ENCODE results near the gene PSMB2.

DNA sequence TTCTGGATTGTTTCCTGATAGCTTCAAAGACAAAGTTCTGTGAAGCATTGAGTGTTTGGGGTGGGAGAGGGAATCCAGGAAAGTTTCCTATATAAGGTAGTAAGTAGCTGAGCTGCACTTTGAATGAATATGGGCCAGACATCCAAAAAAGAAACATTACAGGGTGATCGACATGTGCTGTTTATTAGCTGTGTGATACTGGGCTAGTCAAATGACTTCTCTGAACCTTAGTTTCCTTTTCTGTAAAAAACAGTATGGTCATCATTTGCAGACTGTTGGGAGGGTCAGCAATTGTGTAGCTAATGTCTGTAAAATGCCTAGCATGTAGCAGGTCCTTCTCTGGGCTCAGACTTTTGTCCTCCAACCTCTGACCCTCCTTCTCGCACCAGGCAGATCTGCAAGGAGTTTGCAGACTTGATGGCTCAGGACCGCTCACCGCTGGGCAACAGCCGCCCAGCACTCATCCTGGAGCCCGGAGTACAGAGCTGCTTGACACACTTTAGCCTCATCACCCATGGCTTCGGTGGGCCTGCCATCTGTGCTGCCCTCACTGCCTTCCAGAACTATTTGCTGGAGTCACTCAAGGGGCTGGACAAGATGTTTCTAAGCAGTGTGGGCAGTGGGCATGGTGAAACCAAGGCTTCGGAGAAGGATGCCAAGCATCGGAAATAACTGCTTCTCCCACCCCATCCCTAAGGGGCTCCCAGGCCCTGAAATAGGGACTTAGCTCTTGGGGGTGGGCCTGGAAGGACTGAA lies 47.1 kb downstream of the PSMB2 start:
- TF ChIP-seq, protein P1, sequence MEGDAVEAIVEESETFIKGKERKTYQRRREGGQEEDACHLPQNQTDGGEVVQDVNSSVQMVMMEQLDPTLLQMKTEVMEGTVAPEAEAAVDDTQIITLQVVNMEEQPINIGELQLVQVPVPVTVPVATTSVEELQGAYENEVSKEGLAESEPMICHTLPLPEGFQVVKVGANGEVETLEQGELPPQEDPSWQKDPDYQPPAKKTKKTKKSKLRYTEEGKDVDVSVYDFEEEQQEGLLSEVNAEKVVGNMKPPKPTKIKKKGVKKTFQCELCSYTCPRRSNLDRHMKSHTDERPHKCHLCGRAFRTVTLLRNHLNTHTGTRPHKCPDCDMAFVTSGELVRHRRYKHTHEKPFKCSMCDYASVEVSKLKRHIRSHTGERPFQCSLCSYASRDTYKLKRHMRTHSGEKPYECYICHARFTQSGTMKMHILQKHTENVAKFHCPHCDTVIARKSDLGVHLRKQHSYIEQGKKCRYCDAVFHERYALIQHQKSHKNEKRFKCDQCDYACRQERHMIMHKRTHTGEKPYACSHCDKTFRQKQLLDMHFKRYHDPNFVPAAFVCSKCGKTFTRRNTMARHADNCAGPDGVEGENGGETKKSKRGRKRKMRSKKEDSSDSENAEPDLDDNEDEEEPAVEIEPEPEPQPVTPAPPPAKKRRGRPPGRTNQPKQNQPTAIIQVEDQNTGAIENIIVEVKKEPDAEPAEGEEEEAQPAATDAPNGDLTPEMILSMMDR (IDR thresholded peaks at IDR 0.05): no peak
- no peak for TF ChIP-seq SREBF2 (IDR thresholded peaks at IDR 0.05)
- TF ChIP-seq ZFP36 (IDR thresholded peaks at IDR 0.05; ENCODE audit: borderline replicate concordance, partially characterized antibody): peak; percentile 7
- no peak for TF ChIP-seq POLR2A (IDR thresholded peaks at IDR 0.05; ENCODE audit: low read length)
- TF ChIP-seq RCOR1 (IDR thresholded peaks at IDR 0.05; ENCODE audit: low read depth, low read length): no peak
- TF ChIP-seq HOXA7 (CRISPR knock-in tag; IDR thresholded peaks at IDR 0.05): no peak
- TF ChIP-seq ZNF302 (CRISPR knock-in tag; IDR thresholded peaks at IDR 0.05): no peak
- TF ChIP-seq, protein P2, sequence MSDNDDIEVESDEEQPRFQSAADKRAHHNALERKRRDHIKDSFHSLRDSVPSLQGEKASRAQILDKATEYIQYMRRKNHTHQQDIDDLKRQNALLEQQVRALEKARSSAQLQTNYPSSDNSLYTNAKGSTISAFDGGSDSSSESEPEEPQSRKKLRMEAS (IDR thresholded peaks at IDR 0.05): no peak
- no peak for TF ChIP-seq CEBPB (IDR thresholded peaks at IDR 0.05)
- no peak for TF ChIP-seq RAD21 (conservative IDR thresholded peaks at IDR 0.05 in 1 of 2, IDR thresholded peaks at IDR 0.05 in 1 of 2)
- no peak for TF ChIP-seq ESRRA (IDR thresholded peaks at IDR 0.05; ENCODE audit: borderline replicate concordance, low read length)
- TF ChIP-seq MAFK (IDR thresholded peaks at IDR 0.05; ENCODE audit: partially characterized antibody): no peak
- no peak for TF ChIP-seq TP53 (CRISPR knock-in tag; IDR thresholded peaks at IDR 0.05)
